Measurements from ENCODE around the gene AGO4.

AGO4 gene

GRCh38 chr1:35850051-35850450 lies 42.2 kb downstream of the AGO4 start:
- H3K27ac ChIP-seq, result peak overlapping the region; percentile 18; the same call in 1 of the 2 replicates
- TF ChIP-seq CTCF (IDR thresholded peaks at IDR 0.05), result no peak
- no peak for TF ChIP-seq ZFX (IDR thresholded peaks at IDR 0.05; ENCODE audit: borderline replicate concordance)

GRCh38 chr1:35850716-35851115 lies 42.9 kb downstream of the AGO4 start:
- H3K27ac ChIP-seq, result peak overlapping the region; percentile 18
- no peak for TF ChIP-seq ZFX (IDR thresholded peaks at IDR 0.05; ENCODE audit: borderline replicate concordance)
- TF ChIP-seq CTCF (IDR thresholded peaks at IDR 0.05), result no peak

- peak overlapping the region; percentile 18 for H3K27ac ChIP-seq
- no peak for TF ChIP-seq CTCF (IDR thresholded peaks at IDR 0.05)
- no peak for TF ChIP-seq ZFX (IDR thresholded peaks at IDR 0.05; ENCODE audit: borderline replicate concordance)
Measured at GRCh38 chr1:35851132-35851869, 43.5 kb downstream of the AGO4 start.

- no peak for TF ChIP-seq CTCF (IDR thresholded peaks at IDR 0.05)
- no peak for TF ChIP-seq ZFX (IDR thresholded peaks at IDR 0.05; ENCODE audit: borderline replicate concordance)
Measured at GRCh38 chr1:35852241-35852640, 44.4 kb downstream of the AGO4 start.

GRCh38 chr1:35854989-35855700 lies 47.3 kb downstream of the AGO4 start:
- peak overlapping the region; percentile 90 for H3K27ac ChIP-seq
- TF ChIP-seq CTCF (IDR thresholded peaks at IDR 0.05) (peak; percentile 41), ZFX (IDR thresholded peaks at IDR 0.05; ENCODE audit: borderline replicate concordance) (no peak)

More at GRCh38 chr1:35852241-35852640, 44.4 kb downstream of the AGO4 start:
- peak overlapping the region; percentile 18 for H3K27ac ChIP-seq

GRCh38 chr1:35856964-35857363 lies 49.1 kb downstream of the AGO4 start:
- TF ChIP-seq ZFX (IDR thresholded peaks at IDR 0.05; ENCODE audit: borderline replicate concordance) (no peak), CTCF (IDR thresholded peaks at IDR 0.05) (no peak)
- H3K27ac ChIP-seq, result peak overlapping the region; percentile 90

- TF ChIP-seq ZFX (IDR thresholded peaks at IDR 0.05; ENCODE audit: borderline replicate concordance), result no peak
- TF ChIP-seq CTCF (IDR thresholded peaks at IDR 0.05), result peak; percentile 76
Measured at GRCh38 chr1:35857830-35858229, 50.0 kb downstream of the AGO4 start.

More at GRCh38 chr1:35857830-35858229, 50.0 kb downstream of the AGO4 start:
- H3K27ac ChIP-seq, result peak overlapping the region; percentile 90

Data from 22Rv1 (cell line).